GM18861 (cell line): Measurements from ENCODE around the gene PROC.

ENCODE experiments used
- ATAC-seq: cut with Tn5 transposase; IDR thresholded peaks from one replicate; pipeline ENCODE4 v1.9.1; 2021; ENCODE audit not compliant: unreplicated experiment

The PROC gene

DNA sequence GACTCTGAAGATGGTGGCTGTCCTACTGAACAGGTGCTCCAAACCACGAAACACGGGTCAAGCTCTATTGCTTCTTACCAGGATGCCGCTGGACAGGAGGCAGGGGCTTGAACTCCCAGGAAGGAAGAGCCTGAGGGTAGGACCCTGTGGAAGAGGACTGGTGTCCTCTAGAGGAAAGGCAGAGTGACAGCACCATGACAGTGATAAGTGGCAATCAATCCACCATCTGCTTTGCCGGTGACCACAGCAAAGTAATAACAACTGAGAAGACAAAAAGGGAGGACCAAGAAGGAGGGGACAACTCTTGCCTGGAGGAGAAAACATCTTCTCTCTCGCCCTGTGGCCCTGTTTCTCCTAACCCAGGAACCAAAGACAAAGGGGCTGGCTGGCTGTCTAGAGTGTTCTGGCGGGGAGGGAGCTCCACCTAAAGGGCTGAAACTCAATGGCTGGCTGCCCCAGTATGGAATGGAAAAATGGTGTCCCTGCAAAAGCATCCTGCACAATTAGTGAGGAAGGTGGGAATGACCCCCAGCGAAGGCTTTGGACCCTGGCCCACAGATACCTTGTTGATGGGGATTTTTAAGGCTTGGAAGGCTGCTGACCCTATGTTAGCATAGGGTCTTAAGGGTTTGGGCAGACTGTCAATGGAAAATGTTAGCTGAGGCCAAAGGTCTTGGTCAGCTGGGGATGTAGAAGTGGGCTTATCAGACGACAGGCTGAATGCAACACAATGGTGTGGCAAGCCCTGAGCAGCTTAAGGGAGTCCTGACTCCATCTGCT is 35.4 kb downstream of the PROC start:
- no peak for ATAC-seq

GRCh38 chr2:127454595-127455565 is 36.7 kb downstream of the PROC start:
- no peak for ATAC-seq

DNA sequence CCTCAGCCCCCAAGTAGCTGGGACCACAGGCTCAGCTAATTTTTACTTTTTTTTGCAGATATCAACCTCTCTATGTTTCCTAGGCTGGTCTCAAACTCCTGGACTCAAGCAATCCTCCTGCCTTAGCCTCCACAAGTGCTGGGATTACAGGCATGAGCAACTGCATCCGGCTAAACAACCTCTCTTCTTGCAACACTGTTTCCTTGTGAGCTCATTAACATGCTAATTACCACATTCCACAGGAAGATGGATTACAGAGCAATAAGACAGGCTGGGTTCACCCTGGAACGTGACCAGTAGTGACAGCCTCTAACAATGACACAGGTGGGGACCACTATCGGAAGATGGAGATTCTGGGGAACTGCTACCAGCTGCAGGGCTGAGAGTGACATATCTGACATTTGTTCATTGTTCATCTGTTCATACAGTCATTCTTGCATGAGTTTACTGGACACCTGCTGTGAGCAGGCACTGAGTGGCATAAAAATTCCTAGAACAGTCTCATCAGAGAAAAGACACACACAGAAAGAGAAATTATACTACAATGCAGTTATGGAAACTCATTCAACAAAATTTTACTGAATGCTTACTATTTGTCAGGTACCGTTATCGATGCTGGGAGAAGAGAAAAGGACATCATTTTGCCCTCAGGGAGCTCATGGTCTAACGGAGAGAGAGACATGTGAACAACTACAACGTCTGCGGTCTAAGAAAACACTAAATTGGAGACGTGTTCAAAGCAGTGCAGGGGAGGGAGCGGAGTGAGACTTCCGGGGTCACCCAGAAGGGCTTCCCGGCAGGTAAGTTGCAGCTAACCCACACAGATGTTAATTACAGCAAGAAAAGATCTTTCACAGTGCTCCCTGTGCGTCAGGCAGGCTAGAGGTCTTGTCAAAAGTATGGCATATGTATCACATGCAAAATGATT is 37.6 kb downstream of the PROC start:
- no peak for ATAC-seq

- no peak for ATAC-seq
These were observed 38.7 kb downstream of the PROC start for GRCh38 chr2:127456960-127457359.

DNA sequence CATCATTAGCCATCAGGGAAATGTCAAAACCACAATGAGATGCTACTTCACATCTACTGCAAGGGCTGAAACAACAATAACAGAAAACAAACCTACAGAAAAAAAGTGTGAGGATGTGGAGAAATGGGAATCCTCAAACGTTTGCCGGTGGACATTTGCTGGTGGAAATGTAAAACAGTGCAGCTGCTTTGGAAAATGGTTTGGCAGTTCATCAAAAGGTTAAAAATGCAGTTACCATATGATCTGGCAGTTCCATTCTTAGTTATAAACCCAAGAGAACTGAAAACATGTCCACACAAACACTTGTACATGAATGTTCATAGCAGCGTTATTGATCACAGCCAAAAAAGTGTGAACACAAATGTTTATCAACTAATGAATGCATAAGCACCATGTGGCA is 44.2 kb downstream of the PROC start:
- no peak for ATAC-seq

- ATAC-seq: no peak
These were observed 45.1 kb downstream of the PROC start for GRCh38 chr2:127463155-127463991.

DNA sequence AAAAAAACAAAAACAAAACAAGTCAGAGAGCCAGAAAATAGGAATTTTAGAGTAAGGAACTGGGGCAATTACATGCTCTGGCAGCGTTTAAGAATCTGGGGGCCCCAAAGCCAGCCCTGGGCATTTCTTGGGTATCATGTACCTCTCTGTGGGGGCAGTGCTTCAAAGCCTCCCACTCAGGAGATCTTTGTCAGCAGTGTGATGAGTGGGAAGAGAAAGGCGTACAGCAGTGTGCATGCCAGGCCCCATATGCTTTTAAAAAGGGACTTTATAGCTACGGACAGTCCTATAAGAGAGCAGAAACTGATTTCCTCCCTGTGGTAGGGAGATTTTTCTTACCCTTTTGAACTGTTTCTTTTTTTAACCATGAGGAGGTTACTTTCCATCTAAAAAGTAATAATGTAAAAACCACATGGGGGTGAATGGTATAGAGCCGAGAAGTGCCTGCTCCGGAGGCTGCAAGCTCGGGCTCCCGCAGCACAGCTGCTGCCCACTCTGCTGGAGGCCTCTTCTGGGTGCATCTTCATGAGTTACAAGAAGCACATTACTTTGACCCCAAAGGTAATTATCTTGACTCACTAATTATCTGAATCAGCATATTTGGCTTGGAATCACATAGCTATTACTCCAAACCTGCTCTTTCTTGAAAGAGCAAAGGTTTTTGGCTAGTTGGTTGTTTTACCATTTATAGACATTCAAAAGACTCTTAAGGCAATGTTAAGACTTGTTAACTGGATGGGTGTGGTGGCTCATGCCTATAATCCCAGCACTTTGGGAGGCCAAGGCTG is 46.4 kb downstream of the PROC start:
- ATAC-seq: no peak

DNA sequence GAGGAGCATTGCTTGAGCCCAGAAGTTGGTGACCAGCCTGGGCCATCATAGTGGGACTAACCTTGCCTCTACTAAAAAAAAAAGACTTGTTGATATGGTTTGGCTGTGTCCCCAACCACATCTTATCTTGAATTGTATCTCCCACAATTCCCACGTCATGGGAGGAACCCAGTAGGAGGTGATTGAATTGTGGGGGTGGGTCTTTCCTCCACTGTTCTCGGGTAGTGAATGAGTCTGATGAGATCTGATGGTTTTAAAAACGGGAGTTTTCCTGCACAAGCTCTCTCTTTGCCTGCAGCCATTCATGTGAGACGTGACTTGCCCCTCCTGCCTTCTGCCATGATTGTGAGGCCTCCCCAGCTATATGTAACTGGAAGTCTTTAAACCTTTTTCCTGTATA is 47.0 kb downstream of the PROC start:
- ATAC-seq: no peak

DNA sequence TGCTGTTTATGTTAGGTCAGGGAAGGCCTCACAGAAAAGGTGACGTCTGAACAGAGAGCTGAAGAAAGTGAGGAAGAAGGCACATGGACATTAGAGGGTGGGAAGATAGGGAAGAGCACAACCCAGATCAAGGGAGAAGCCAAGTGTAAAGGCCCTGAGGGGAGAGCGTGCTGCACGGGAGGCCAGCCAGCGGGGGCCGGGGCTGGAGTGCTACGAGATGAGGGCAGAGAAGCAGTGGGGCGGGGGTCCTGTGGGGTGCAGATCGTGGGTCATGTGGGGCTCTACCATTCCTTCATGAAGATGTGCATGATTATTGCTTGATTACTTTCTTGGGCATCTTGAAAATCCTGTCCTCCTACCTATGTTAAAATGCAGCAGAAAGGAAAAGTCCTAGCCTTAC is 50.8 kb downstream of the PROC start:
- no peak for ATAC-seq

GRCh38 chr2:127469974-127470373 is 51.7 kb downstream of the PROC start:
- ATAC-seq: no peak

- ATAC-seq: no peak
These were observed 53.2 kb downstream of the PROC start for GRCh38 chr2:127471286-127471988.

- ATAC-seq: no peak
These were observed 54.0 kb downstream of the PROC start for GRCh38 chr2:127472268-127472667.

DNA sequence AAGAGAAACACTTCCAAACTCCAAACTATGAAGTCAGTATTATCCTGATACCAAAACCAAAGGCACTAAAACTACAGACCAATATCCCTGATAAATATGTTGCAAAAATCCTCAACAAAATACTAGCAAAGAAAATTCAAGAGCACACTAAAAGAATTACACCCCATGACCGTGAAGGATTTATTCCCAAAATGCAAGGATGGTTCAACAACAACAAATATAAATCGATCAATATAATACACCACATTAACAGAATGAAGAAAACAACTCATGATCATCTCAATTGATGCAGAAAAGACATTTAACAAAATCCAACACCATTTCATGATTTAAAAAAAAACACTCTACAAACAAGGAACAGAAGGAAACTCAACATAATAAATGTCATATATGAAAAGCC is 57.6 kb downstream of the PROC start:
- ATAC-seq: no peak
